H1 (cell line): ENCODE measurements around the gene RNFT2. TPM values are rescaled to one million over a fixed set of nuclear protein-coding genes. Genes with fewer than 3 reads are reported as not detected.

ENCODE experiments used
- HDAC2 ChIP-seq, 2 experiments: fragments of 300-600 bp in 1 of 2; sonication (generic) in 1 of 2; IDR thresholded peaks; 2 replicates each; pipeline ENCODE4 v1.6.1; 2011 to 2012; ENCODE audit warnings: low read depth in 2 of 2, low read length in 2 of 2, mild to moderate bottlenecking in 2 of 2, moderate library complexity in 2 of 2, borderline replicate concordance in 1 of 2, inconsistent platforms in 1 of 2
- KDM1A ChIP-seq: fragments of 200-600, 300-600 bp; sonication (generic); IDR thresholded peaks from 2 replicates; pipeline ENCODE4 v1.7.1; 2016; ENCODE audit warnings: mild to moderate bottlenecking, low read length, borderline replicate concordance
- RAD21 ChIP-seq, 2 experiments: IDR thresholded peaks in 1 of 2; conservative IDR thresholded peaks in 1 of 2; 2 replicates each; pipeline ENCODE4 v1.6.1; 2011; ENCODE audit warnings: low read depth in 2 of 2, low read length in 2 of 2, improper control_type of control experiment in 1 of 2, inconsistent platforms in 1 of 2, mild to moderate bottlenecking in 1 of 2, moderate library complexity in 1 of 2
- RNF2 ChIP-seq: fragments of 200-900, 300-1000 bp; sonication (generic); IDR thresholded peaks from 2 replicates; pipeline ENCODE4 v1.7.1; 2016; ENCODE audit warnings: borderline replicate concordance, low read depth, mild to moderate bottlenecking, antibody characterized with exemption, low read length; ENCODE audit not compliant: poor library complexity, severe bottlenecking; ENCODE audit errors: missing control alignments
- polyA plus RNA-seq, 7 experiments: library from polyadenylated mRNA; depleted of rRNA in 3 of 7; stranded (reverse) in 5 of 7; unstranded in 2 of 7; fragments of >200 nt in 5 of 7; fragments of 200-250 nt in 2 of 7; gene quantifications; 1 replicate in 5 of 7; 2 replicates in 1 of 7; 4 replicates in 1 of 7; pipeline versions ENCODE4 v1.2.1 to v1.2.3, GENCODE V29; 2011 to 2013; ENCODE audit warnings: missing spikeins in 2 of 7, mixed read lengths in 2 of 7
- total RNA-seq: library from RNA; stranded (reverse); fragmentation: NEBNext Ultra II Directional; extraction: Animal tissue kit (Norgen Biotek cat#: 25700); gene quantifications from 2 replicates; pipeline ENCODE4 v1.2.1, GENCODE V29; 2021
- TF ChIP-seq, protein P1 (sequence below): fragments of 300-600 bp; sonication (generic); IDR thresholded peaks from 2 replicates; pipeline ENCODE4 v1.7.1; 2012; ENCODE audit warnings: low read length, moderate library complexity, mild to moderate bottlenecking, inconsistent platforms; ENCODE audit not compliant: insufficient replicate concordance
- TF ChIP-seq, protein P2 (sequence below): IDR thresholded peaks from 2 replicates; pipeline ENCODE4 v1.6.1; 2011; ENCODE audit warnings: low read length, improper control_type of control experiment

The RNFT2 gene
- total and polyA plus RNA-seq, 2 of the 8 experiments (the other 6 are each of a cell fraction or from before 2014, with no cell fraction given), result 14.2 to 33.1 TPM

DNA sequence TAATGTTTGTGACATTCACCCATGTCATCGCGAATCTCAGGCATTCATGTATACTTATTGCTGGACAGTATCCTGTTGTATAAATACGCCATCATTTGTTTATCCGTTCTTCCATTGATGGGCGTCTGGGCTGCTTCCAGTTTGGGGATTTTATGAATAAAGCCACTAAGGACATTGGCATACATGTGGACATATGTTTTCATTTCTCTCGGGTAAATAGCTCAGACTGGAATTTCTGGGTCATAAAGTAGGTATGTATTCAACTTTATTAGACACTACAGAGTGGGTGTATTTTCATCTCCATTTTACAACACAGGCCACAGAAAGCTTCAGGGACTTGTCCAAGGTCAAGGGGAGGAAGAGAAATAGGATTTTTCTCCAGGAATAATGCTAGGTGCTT lies 94.2 kb downstream of the RNFT2 start (continued):
- TF ChIP-seq, protein P1, sequence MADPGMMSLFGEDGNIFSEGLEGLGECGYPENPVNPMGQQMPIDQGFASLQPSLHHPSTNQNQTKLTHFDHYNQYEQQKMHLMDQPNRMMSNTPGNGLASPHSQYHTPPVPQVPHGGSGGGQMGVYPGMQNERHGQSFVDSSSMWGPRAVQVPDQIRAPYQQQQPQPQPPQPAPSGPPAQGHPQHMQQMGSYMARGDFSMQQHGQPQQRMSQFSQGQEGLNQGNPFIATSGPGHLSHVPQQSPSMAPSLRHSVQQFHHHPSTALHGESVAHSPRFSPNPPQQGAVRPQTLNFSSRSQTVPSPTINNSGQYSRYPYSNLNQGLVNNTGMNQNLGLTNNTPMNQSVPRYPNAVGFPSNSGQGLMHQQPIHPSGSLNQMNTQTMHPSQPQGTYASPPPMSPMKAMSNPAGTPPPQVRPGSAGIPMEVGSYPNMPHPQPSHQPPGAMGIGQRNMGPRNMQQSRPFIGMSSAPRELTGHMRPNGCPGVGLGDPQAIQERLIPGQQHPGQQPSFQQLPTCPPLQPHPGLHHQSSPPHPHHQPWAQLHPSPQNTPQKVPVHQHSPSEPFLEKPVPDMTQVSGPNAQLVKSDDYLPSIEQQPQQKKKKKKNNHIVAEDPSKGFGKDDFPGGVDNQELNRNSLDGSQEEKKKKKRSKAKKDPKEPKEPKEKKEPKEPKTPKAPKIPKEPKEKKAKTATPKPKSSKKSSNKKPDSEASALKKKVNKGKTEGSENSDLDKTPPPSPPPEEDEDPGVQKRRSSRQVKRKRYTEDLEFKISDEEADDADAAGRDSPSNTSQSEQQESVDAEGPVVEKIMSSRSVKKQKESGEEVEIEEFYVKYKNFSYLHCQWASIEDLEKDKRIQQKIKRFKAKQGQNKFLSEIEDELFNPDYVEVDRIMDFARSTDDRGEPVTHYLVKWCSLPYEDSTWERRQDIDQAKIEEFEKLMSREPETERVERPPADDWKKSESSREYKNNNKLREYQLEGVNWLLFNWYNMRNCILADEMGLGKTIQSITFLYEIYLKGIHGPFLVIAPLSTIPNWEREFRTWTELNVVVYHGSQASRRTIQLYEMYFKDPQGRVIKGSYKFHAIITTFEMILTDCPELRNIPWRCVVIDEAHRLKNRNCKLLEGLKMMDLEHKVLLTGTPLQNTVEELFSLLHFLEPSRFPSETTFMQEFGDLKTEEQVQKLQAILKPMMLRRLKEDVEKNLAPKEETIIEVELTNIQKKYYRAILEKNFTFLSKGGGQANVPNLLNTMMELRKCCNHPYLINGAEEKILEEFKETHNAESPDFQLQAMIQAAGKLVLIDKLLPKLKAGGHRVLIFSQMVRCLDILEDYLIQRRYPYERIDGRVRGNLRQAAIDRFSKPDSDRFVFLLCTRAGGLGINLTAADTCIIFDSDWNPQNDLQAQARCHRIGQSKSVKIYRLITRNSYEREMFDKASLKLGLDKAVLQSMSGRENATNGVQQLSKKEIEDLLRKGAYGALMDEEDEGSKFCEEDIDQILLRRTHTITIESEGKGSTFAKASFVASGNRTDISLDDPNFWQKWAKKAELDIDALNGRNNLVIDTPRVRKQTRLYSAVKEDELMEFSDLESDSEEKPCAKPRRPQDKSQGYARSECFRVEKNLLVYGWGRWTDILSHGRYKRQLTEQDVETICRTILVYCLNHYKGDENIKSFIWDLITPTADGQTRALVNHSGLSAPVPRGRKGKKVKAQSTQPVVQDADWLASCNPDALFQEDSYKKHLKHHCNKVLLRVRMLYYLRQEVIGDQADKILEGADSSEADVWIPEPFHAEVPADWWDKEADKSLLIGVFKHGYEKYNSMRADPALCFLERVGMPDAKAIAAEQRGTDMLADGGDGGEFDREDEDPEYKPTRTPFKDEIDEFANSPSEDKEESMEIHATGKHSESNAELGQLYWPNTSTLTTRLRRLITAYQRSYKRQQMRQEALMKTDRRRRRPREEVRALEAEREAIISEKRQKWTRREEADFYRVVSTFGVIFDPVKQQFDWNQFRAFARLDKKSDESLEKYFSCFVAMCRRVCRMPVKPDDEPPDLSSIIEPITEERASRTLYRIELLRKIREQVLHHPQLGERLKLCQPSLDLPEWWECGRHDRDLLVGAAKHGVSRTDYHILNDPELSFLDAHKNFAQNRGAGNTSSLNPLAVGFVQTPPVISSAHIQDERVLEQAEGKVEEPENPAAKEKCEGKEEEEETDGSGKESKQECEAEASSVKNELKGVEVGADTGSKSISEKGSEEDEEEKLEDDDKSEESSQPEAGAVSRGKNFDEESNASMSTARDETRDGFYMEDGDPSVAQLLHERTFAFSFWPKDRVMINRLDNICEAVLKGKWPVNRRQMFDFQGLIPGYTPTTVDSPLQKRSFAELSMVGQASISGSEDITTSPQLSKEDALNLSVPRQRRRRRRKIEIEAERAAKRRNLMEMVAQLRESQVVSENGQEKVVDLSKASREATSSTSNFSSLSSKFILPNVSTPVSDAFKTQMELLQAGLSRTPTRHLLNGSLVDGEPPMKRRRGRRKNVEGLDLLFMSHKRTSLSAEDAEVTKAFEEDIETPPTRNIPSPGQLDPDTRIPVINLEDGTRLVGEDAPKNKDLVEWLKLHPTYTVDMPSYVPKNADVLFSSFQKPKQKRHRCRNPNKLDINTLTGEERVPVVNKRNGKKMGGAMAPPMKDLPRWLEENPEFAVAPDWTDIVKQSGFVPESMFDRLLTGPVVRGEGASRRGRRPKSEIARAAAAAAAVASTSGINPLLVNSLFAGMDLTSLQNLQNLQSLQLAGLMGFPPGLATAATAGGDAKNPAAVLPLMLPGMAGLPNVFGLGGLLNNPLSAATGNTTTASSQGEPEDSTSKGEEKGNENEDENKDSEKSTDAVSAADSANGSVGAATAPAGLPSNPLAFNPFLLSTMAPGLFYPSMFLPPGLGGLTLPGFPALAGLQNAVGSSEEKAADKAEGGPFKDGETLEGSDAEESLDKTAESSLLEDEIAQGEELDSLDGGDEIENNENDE, result no peak
- TF ChIP-seq, protein P2, sequence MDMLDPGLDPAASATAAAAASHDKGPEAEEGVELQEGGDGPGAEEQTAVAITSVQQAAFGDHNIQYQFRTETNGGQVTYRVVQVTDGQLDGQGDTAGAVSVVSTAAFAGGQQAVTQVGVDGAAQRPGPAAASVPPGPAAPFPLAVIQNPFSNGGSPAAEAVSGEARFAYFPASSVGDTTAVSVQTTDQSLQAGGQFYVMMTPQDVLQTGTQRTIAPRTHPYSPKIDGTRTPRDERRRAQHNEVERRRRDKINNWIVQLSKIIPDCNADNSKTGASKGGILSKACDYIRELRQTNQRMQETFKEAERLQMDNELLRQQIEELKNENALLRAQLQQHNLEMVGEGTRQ, result no peak
- TF ChIP-seq KDM1A, result no peak
- TF ChIP-seq RNF2, result no peak
- TF ChIP-seq RAD21 (IDR thresholded peaks at IDR 0.05 in 1 of 2, conservative IDR thresholded peaks at IDR 0.05 in 1 of 2; ENCODE audit: low read depth in 2 of 2, low read length in 2 of 2), result no peak
- no peak for TF ChIP-seq HDAC2 (IDR thresholded peaks at IDR 0.05; ENCODE audit: borderline replicate concordance in 1 of 2, low read depth in 2 of 2, low read length in 2 of 2)
